MCF 10A (cell line): ENCODE results near the gene TRIM9. TPM values are rescaled to one million over a fixed set of nuclear protein-coding genes. Genes with fewer than 3 reads are reported as not detected.
A peak's percentile ranks its signal among the peaks of the same experiment; 100 is the strongest.

ENCODE experiments used
- BruUV-seq: library from RNA; stranded (reverse); fragments of 400-500 nt; replicated peaks from 2 replicates; lab custom pipeline; 2021; lab: Mats Ljungman, UMichigan
- CTCF ChIA-PET: fragments of 300-600 bp; sonication (Branson Sonifier 250); formaldehyde crosslinking; extraction: SDS; loops from one replicate; lab custom pipeline; 2021; ENCODE audit warnings: antibody characterized with exemption, inconsistent platforms; lab: Yijun Ruan, JAX
- POLR2A ChIA-PET: fragments of 300-600, 350-650 bp; sonication (Branson Sonifier 250); formaldehyde crosslinking; extraction: SDS; loops from one replicate; lab custom pipeline; 2020; ENCODE audit warnings: antibody characterized with exemption, inconsistent platforms; lab: Yijun Ruan, JAX
- DNase-seq: peaks from one replicate; pipeline ENCODE4 v3.0.0-alpha.2; 2018; ENCODE audit not compliant: unreplicated experiment
- H3K27ac Mint-ChIP-seq: one replicate; pipeline ENCODE4 v1.8.0; 2022; ENCODE audit warnings: mild to moderate bottlenecking, low read depth, mixed read lengths; ENCODE audit not compliant: unreplicated experiment
- H3K27me3 Mint-ChIP-seq: one replicate; pipeline ENCODE4 v1.8.0; 2022; ENCODE audit warnings: mixed read lengths; ENCODE audit not compliant: insufficient read depth, unreplicated experiment
- H3K36me3 Mint-ChIP-seq: one replicate; pipeline ENCODE4 v1.8.0; 2022; ENCODE audit warnings: mild to moderate bottlenecking, moderate library complexity, mixed read lengths; ENCODE audit not compliant: insufficient read depth, unreplicated experiment
- H3K4me1 Mint-ChIP-seq: one replicate; pipeline ENCODE4 v1.8.0; 2022; ENCODE audit warnings: mixed read lengths; ENCODE audit not compliant: insufficient read depth, unreplicated experiment
- H3K4me3 Mint-ChIP-seq: one replicate; pipeline ENCODE4 v1.8.0; 2022; ENCODE audit warnings: mild to moderate bottlenecking, moderate library complexity, mixed read lengths; ENCODE audit not compliant: unreplicated experiment
- H3K9me3 Mint-ChIP-seq: one replicate; pipeline ENCODE4 v1.8.0; 2022; ENCODE audit warnings: mixed read lengths; ENCODE audit not compliant: unreplicated experiment
- CTCF ChIP-seq: fragments of 200-600 bp; IDR thresholded peaks from one replicate; pipeline ENCODE4 v1.8.0; 2022; ENCODE audit warnings: antibody characterized with exemption, mild to moderate bottlenecking; ENCODE audit not compliant: unreplicated experiment
- intact Hi-C: fragments of 100-400 bp; cut with micrococcal nuclease; formaldehyde crosslinking; loops from 2 replicates; pipeline ENCODE4 v1.14.1; 2022
- total RNA-seq: library from RNA; stranded (reverse); gene quantifications from 2 replicates; pipeline ENCODE4 v1.2.3, GENCODE V29; 2022

The TRIM9 gene
- total RNA-seq, 1 experiment from 2014 or later: 0.19 TPM

DNA sequence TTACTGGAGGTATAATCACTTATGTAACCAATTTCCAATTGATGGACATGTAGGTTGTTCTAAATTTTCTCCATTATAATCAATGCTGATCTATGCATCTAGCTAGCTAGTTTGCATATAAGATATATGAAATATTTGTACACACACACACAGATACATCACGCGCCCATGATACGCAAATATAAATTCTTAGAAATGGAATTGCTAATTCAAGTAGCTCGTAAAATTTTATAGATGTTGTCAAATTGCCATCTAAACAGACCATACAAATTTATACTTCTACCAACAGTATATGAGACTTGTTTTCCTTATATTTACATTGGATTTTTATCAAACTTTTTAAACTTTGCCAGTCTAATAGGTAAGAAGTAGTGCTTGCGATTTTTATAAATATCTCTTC lies 29.1 kb upstream of the TRIM9 start:
- TF ChIP-seq CTCF: no peak
- Mint-ChIP-seq H3K27ac (peak overlapping the region; percentile 71), H3K9me3 (peaks cover 6% of the 10 kb centered on the region), H3K4me1 (peaks cover 23% of the 10 kb centered on the region), H3K27me3 (no peaks in the 10 kb centered on the region), H3K36me3 (no peaks in the 10 kb centered on the region), H3K4me3 (no peak overlapping the region)
- DNase-seq: no peak
- CTCF ChIA-PET: interaction anchor here (0.6 to 1.7 kb wide), 3 partner anchors 8 to 74 kb away, joined by 3 to 4 read pairs (median 3); no protein-coding TSS in a partner anchor
- POLR2A ChIA-PET: interaction anchor here (0.6 to 2.7 kb wide), 2 partner anchors 15 to 715 kb away, joined by 3 to 10 read pairs; no protein-coding TSS in a partner anchor
- BruUV-seq: no TSS peak
- intact Hi-C loops: no loop called here

DNA sequence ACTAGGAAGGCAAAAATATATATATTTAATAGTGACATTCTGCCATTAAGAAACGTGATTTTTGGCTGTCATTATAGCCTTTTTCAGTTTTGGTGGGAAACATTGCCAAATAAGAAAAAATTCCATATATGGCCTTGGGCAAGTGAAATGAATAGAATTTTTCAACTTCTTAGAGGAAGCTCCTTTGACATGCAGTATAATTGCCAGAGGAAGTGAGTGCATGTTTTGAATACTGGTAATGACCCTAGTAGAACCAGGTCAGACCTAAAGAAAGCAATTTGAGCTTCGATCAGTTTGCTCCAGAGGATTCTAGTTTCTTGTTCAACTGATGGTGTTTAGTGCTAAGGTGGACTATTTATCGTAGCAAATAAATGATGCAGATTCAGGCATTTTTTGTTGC lies 26.2 kb upstream of the TRIM9 start:
- Mint-ChIP-seq H3K4me1 (peaks cover 23% of the 10 kb centered on the region), H3K27ac (no peak overlapping the region), H3K9me3 (peaks cover under 1% of the 10 kb centered on the region), H3K27me3 (no peaks in the 10 kb centered on the region), H3K36me3 (no peaks in the 10 kb centered on the region), H3K4me3 (no peak overlapping the region)
- no TSS peak for BruUV-seq
- TF ChIP-seq CTCF: no peak
- DNase-seq: no peak
- intact Hi-C loops: no loop called here
- ChIA-PET POLR2A (interaction anchor here (0.7 to 2.7 kb wide), 3 partner anchors 18 to 56 kb away, joined by 3 to 10 read pairs (median 6); partner anchors contain the start of gene TRIM9), CTCF (no interaction called here)

- H3K9me3 Mint-ChIP-seq: no peaks in the 10 kb centered on the region
- POLR2A ChIA-PET: interaction anchor here (1.0 kb wide), 1 partner anchor 7 kb away, joined by 3 read pairs; no protein-coding TSS in a partner anchor
- DNase-seq: no peak
- no peak overlapping the region for H3K4me3 Mint-ChIP-seq
- BruUV-seq: no TSS peak
- no peaks in the 10 kb centered on the region for H3K36me3 Mint-ChIP-seq
- H3K27me3 Mint-ChIP-seq: no peaks in the 10 kb centered on the region
- H3K4me1 Mint-ChIP-seq: peaks cover 23% of the 10 kb centered on the region
- CTCF ChIA-PET: no interaction called here
- TF ChIP-seq CTCF: no peak
- intact Hi-C loops: no loop called here
- H3K27ac Mint-ChIP-seq: no peak overlapping the region
These were observed 24.6 kb upstream of the TRIM9 start for GRCh38 chr14:51119411-51120051.

DNA sequence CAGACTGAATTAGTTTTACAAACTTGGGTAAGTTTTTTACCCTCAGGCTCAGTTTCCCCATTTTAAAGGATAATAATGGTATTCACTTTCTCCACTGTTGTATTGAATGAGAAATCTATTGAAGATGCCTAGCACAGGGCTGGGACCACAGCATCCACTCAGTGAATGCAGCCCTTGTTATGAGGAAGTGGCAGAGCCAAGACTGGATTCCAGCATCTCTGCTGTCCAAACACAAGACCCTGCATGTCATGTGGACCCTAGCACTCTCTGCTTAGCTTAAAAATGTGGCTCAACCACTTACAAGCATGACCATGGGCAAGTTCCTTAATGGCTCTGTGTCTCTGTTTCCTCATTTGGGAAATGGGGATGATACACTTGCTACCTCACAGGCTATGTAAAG lies 24.1 kb upstream of the TRIM9 start:
- DNase-seq: no peak
- Mint-ChIP-seq H3K36me3 (no peaks in the 10 kb centered on the region), H3K27ac (no peak overlapping the region), H3K4me1 (peaks cover 23% of the 10 kb centered on the region), H3K9me3 (no peaks in the 10 kb centered on the region), H3K27me3 (no peaks in the 10 kb centered on the region), H3K4me3 (no peak overlapping the region)
- BruUV-seq: no TSS peak
- no peak for TF ChIP-seq CTCF
- CTCF ChIA-PET: interaction anchor here (0.8 to 1.9 kb wide), 4 partner anchors 8 to 165 kb away, joined by 3 to 5 read pairs (median 4); no protein-coding TSS in a partner anchor
- intact Hi-C loops: no loop called here
- POLR2A ChIA-PET: interaction anchor here (1.6 kb wide), 1 partner anchor 23 kb away, joined by 5 read pairs; the partner anchor contains the start of gene TRIM9
